ENCODE data around the gene CDH4. TPM values are rescaled to one million over a fixed set of nuclear protein-coding genes. Genes with fewer than 3 reads are reported as not detected.

Gene CDH4
- total RNA-seq, 1 experiment from 2014 or later = not detected

GRCh38 chr20:61911824-61912223 lies 659.8 kb downstream of the CDH4 start:
- Histone ChIP-seq H3K36me3 (ENCODE audit: control insufficient read depth, insufficient read depth, low read length) (no peaks in the 10 kb centered on the region), H3K27me3 (replicated peaks; ENCODE audit: control insufficient read depth, insufficient read depth, low read length) (peaks cover 2% of the 10 kb centered on the region; the same call in 1 of the 2 replicates), H3K9me3 (peaks cover 21% of the 10 kb centered on the region), H3K4me1 (no peaks in the 10 kb centered on the region), H3K4me3 (ENCODE audit: low read depth, low read length) (no peak overlapping the region)
- BruUV-seq (replicated peaks) = no TSS peak
- Mint-ChIP-seq H3K27me3 (ENCODE audit: insufficient read depth, unreplicated experiment) (peaks cover 36% of the 10 kb centered on the region), H3K4me3 (ENCODE audit: unreplicated experiment) (no peak overlapping the region), H3K27ac (ENCODE audit: unreplicated experiment) (no peak overlapping the region), H3K36me3 (ENCODE audit: insufficient read depth, unreplicated experiment) (no peaks in the 10 kb centered on the region), H3K9me3 (ENCODE audit: unreplicated experiment) (peaks cover 13% of the 10 kb centered on the region), H3K4me1 (ENCODE audit: low read depth, unreplicated experiment) (no peaks in the 10 kb centered on the region)
- POLR2A ChIA-PET = no interaction called here
- no peak for DNase-seq
- intact Hi-C loops (cut with micrococcal nuclease; ENCODE audit: unreplicated experiment) = no loop called here
- no peak for TF ChIP-seq CTCF (IDR thresholded peaks at IDR 0.05; ENCODE audit: insufficient read depth in 1 of 2, low read depth in 1 of 2, low read length in 1 of 2, severe bottlenecking in 1 of 2, unreplicated experiment in 1 of 2)
- CTCF ChIA-PET = no interaction called here

GRCh38 chr20:61912665-61913422 lies 660.8 kb downstream of the CDH4 start:
- intact Hi-C loops (cut with micrococcal nuclease; ENCODE audit: unreplicated experiment) = no loop called here
- peaks cover 2% of the 10 kb centered on the region for H3K27me3 ChIP-seq (replicated peaks; ENCODE audit: control insufficient read depth, insufficient read depth, low read length)
- H3K9me3 ChIP-seq = peaks cover 21% of the 10 kb centered on the region
- no peak for TF ChIP-seq CTCF (IDR thresholded peaks at IDR 0.05; ENCODE audit: insufficient read depth in 1 of 2, low read depth in 1 of 2, low read length in 1 of 2, severe bottlenecking in 1 of 2, unreplicated experiment in 1 of 2)
- Mint-ChIP-seq H3K4me3 (ENCODE audit: unreplicated experiment) (no peak overlapping the region), H3K27me3 (ENCODE audit: insufficient read depth, unreplicated experiment) (peaks cover 40% of the 10 kb centered on the region), H3K4me1 (ENCODE audit: low read depth, unreplicated experiment) (no peaks in the 10 kb centered on the region), H3K36me3 (ENCODE audit: insufficient read depth, unreplicated experiment) (no peaks in the 10 kb centered on the region), H3K27ac (ENCODE audit: unreplicated experiment) (no peak overlapping the region), H3K9me3 (ENCODE audit: unreplicated experiment) (peaks cover 13% of the 10 kb centered on the region)
- DNase-seq = no peak
- ChIA-PET CTCF (no interaction called here), POLR2A (no interaction called here)
- no peaks in the 10 kb centered on the region for H3K36me3 ChIP-seq (ENCODE audit: control insufficient read depth, insufficient read depth, low read length)
- no TSS peak for BruUV-seq (replicated peaks)
- H3K4me3 ChIP-seq (ENCODE audit: low read depth, low read length) = no peak overlapping the region
- no peaks in the 10 kb centered on the region for H3K4me1 ChIP-seq

- H3K27ac Mint-ChIP-seq (ENCODE audit: unreplicated experiment) = no peak overlapping the region
- TF ChIP-seq CTCF (IDR thresholded peaks at IDR 0.05; ENCODE audit: insufficient read depth in 1 of 2, low read depth in 1 of 2, low read length in 1 of 2, severe bottlenecking in 1 of 2, unreplicated experiment in 1 of 2) = no peak
- H3K9me3 Mint-ChIP-seq (ENCODE audit: unreplicated experiment) = peaks cover 13% of the 10 kb centered on the region
- no peaks in the 10 kb centered on the region for H3K4me1 Mint-ChIP-seq (ENCODE audit: low read depth, unreplicated experiment)
- H3K36me3 Mint-ChIP-seq (ENCODE audit: insufficient read depth, unreplicated experiment) = no peaks in the 10 kb centered on the region
- no TSS peak for BruUV-seq (replicated peaks)
- peaks cover 2% of the 10 kb centered on the region for H3K27me3 ChIP-seq (replicated peaks; ENCODE audit: control insufficient read depth, insufficient read depth, low read length)
- DNase-seq = no peak
- peaks cover 21% of the 10 kb centered on the region for H3K9me3 ChIP-seq
- ChIA-PET CTCF (interaction anchor here (0.6 kb wide), 1 partner anchor 45 kb away, joined by 3 read pairs; no protein-coding TSS in a partner anchor), POLR2A (no interaction called here)
- intact Hi-C loops (cut with micrococcal nuclease; ENCODE audit: unreplicated experiment) = no loop called here
- H3K27me3 Mint-ChIP-seq (ENCODE audit: insufficient read depth, unreplicated experiment) = peaks cover 40% of the 10 kb centered on the region
- H3K36me3 ChIP-seq (ENCODE audit: control insufficient read depth, insufficient read depth, low read length) = no peaks in the 10 kb centered on the region
- no peak overlapping the region for H3K4me3 Mint-ChIP-seq (ENCODE audit: unreplicated experiment)
- no peaks in the 10 kb centered on the region for H3K4me1 ChIP-seq
- no peak overlapping the region for H3K4me3 ChIP-seq (ENCODE audit: low read depth, low read length)
Measured at GRCh38 chr20:61913423-61914225, 661.6 kb downstream of the CDH4 start.
